Activated CD8-positive, alpha-beta memory T cell treated with anti-CD3 and anti-CD28 coated beads, Interleukin-2, amount 50 U/mL, for 48 hours (primary cell): Measurements from ENCODE around the gene IRS1.

Experiments used
- DNase-seq: peaks from one replicate; pipeline ENCODE4 v3.0.0-alpha.2; 2020

The IRS1 gene

DNA sequence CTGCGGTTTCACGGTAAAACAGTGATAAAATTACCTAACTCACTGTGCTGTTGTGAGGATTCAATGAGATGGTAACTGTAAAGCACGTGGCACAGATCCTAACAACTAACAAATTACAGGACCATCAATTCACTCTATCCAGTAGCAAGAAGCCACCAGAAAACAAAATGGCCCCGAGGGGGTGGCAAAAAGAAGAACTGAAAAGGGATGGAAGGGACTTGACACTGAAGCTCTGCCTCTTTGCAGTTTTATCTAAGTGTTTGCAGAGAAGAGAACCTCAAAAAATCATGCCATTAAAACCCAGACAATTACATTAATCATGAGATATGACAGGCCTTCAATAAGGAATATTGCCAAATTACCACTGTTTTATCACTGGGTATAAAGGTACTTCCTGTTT is 46.7 kb downstream of the IRS1 start:
- no peak for DNase-seq

DNA sequence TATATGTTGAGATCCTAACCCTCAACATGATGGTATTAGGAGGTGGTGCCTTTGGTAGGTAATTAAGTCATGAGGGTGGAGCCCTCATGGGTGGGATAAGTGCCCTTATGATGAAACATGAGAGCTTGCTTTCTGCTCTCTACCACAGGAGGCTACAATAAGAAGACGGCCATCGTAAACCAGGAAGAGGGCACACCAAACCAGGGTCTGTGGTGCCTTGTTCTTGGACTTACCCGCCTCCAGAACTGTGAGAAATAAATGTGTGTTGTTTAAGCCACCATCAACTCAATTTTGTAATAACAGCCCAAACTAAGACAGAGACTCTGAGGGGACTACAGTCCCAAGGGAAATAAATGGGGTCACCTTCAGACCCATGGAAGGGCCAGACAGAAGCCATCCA is 52.3 kb downstream of the IRS1 start:
- no peak for DNase-seq

DNA sequence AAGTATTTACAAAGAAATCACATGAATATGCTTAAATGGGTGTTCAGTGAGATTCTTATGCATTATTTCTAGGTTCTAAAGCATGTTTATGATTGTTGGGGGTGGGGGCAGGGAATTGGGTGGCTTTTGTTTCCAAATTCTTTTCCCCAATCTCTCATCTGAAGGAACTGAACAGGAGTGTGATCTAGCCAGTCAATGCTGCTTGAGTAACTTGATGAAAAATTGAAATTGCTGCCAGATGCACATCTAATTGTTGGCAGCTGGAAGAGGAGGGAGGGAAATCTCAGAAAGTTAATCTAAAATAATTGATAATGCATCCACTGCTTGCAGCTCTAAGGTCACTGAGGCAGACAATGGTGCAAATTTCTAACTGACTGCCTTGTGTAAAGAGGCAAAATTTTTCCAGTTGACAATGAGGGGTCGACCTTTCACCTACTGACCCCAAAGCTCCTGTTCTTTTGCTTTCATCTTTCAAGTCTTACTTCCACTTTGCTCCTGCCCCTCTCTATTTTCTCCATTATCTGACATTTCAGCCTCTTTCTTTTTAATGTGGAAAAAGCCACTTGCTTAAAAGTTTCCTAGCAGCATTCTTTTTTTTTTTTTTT is 53.3 kb downstream of the IRS1 start:
- no peak for DNase-seq

DNA sequence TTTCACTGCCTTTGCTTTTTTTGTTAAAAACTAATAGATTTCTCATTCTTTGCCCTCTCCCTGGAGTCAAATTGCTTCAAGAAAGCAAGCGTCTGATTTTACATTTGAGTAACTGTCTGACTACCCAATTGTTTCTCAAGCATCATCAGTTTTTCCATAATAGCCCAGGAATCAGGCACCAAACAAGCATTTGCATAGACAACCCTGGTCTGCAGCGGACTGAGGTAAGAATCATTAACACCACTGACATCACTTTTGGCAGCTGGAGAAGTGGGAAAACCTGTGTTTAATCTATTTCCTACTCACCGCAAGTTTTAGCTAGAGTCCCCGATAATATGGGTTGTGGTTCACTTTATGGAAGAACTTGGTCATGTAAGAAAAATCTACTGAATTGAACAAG is 55.7 kb downstream of the IRS1 start:
- no peak for DNase-seq

GRCh38 chr2:226742347-226742746 is 57.3 kb downstream of the IRS1 start:
- no peak for DNase-seq

DNA sequence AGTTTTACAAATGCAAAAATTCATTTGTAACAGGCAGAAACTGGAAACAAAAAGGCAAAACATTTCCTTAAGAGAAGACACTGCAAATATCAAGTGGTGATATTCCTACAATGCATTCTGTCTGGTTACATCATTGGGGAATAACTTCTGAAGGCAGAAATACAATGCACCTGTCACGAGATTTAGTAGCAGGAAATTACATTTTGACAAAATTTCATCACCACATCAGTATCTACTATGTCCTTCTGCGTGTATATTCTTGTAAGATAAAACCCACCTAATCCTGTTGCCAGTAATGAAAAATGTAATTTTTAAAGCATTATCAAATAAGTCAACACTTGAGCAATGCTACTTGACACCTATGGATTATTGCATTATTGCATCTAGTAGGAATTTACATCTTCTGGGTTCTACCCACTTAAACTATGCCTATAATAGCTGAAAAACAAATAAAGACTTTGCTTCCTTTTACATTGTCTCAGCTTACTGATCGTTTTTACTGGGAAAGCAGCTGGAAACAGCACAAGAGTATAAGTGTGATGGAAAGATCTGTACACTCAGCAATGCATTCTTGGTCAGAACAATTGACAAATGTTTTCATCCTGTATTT is 59.5 kb downstream of the IRS1 start:
- no peak for DNase-seq

GRCh38 chr2:226739545-226740030 is 60.0 kb downstream of the IRS1 start:
- DNase-seq = no peak

DNA sequence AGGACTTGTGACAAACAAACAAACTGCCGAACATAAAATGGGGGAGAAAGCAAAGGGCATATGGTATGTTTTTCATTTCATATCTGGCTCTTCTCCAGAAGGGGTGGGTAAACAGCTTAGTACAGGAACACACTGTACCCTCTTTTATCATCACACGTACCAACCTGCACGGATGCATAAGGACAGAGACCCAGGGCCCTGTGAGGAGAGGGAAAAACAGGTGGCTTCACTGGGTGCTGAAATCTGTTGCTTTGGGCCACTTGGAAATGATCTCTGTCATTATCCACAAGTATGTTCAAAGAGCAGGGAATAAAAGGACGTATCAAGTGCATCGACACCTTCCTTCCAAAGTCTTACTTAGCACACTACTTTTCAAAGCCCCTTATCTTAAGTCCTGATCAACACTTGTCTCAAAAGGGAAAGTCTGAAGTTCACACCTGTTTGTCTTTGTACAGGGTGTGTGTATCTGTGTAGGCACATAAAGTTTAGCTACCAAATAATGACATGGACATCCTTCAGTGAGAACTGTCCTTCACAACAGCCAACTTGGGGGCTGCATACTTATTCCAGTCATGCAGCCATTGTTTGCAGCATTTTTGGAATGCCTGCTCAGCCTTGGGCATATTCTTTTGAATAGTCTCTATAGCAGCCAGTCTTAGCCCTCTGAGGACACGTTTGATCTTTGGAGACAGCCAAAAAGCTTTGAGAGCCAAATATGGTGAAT is 60.6 kb downstream of the IRS1 start:
- no peak for DNase-seq

DNA sequence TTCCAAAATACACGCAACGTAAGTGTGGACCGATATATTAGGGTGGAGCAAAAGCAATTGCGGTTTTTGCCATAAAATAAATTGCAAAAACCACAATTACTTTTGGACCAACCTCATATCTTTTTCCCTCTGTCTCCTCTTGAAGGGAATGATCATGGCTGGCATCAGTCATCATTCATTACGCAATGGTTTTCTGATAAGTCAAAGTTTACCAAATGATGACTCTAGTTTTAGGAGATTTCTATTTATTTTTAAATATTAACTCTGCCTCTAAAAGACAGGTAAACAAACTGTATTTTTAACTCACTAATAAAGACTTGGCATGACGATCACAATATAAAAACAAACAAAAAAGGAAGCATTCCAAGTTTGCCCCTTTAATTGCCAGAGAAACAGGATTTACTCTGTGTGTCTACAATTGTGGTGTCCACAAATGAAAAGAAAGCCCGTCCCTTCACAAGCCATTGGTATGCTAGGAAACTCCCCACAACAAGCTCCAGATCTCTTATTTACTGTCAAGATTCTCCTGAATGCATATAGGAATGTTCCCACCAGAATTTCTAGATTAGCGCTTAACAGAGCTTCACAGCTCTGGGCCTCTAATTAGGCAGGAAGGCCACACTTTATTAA is 61.3 kb downstream of the IRS1 start:
- DNase-seq = no peak

DNA sequence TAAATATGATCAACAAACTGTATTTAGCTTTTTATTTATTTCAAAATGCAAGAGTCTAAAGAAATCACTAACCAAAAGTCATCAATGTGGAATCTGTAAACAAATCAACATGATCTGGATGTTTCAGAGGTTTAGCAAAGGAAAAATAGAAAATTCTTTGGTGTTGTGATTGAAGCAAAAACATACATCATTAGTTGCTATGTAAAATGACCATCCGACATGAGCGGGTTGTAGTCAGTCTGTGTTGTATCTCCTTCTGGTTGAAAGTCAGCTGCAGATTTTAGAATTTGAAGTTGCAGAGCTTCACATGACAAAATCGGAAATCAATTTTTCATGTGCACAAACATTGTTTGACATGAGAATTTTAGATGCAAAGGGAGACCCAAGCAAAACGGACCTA is 63.2 kb downstream of the IRS1 start:
- no peak for DNase-seq

DNA sequence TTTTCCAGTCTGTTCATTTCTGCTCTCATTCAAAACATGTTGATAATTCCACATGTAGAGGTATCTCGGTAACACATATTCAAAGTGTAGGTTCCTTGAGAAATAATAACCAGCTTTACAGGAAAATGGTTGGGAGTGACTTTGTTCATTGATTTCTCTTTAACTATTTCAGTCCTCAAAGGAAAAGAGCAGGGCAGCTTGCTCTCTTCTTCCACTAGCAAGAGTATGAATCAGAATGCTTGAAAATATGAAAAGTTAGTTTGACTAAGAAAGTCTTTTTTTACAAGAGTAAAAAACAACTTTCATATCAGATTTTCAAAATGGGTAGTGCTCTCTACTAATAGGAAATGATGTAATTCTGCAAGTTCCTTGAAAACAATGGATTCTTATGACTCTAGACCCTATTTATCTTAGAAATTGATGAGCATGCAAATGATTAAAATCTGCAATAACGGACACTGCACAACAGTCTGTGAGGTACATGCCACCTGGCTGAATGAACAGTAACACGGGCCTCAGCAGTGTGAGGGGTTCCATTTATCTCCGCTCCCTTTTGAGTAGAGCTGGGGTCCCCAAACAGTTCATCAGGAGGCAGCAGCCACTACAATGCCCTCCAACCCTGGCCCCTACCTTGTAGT is 65.6 kb downstream of the IRS1 start:
- DNase-seq = no peak

- DNase-seq = no peak
These were observed 66.3 kb downstream of the IRS1 start for GRCh38 chr2:226733189-226733858.

GRCh38 chr2:226732478-226733188 is 67.0 kb downstream of the IRS1 start:
- DNase-seq = no peak

- DNase-seq = no peak
These were observed 69.1 kb downstream of the IRS1 start for GRCh38 chr2:226730481-226730880.

- no peak for DNase-seq
These were observed 70.6 kb downstream of the IRS1 start for GRCh38 chr2:226728996-226729395.

DNA sequence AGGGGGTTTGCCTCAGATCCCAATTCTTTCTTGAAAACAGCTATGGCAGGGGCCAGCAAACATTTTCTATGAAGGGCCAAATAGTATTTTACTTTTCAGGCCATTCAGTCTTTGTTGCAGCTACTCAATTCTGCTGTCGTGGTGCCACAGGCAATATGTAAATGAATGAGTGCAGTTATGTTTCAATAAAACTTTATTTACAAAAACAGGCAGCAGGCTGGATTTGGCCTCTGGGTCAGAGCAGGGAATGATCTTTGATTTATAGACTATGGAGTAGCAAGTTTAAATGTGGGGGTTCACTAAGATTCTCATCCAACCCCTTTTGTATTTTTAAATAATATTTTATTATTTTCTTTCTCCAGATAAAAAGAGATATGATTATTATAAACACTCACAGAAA is 72.4 kb downstream of the IRS1 start:
- no peak for DNase-seq

- DNase-seq = no peak
These were observed 73.1 kb downstream of the IRS1 start for GRCh38 chr2:226726546-226726945.

- DNase-seq = no peak
These were observed 74.3 kb downstream of the IRS1 start for GRCh38 chr2:226725126-226725860.

DNA sequence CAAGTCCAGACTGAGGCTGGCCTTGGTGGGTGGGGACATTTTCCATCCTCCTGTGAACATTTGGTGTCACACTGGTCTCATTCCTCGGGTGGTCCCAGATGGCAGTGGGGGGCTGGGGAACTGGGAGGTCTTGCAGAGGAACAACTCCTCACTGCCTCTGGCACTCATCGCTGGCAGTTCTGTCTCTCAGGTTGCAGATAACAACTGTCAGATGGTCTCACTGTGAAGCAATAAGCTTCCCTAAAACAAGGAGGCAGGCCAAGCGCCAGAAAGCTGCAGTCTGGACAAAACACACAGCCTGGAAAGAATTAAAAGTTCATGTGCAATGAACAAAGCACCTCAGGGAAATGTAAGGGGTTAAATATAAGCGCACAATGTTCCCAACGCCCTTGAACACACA is 78.1 kb downstream of the IRS1 start:
- DNase-seq = no peak

- DNase-seq = no peak
These were observed 78.7 kb downstream of the IRS1 start for GRCh38 chr2:226720948-226721347.

- no peak for DNase-seq
These were observed 81.9 kb downstream of the IRS1 start for GRCh38 chr2:226717719-226718118.
